BLaER1 treated with 17β-estradiol and CSF1 and Interleukin-3, amounts not matched to agents 10 nM and 100 nM (cell line): ENCODE results near the gene FLT1.

Source experiments
- H3K27ac ChIP-seq, 11 experiments: shearing (Covaris generic); formaldehyde crosslinking; 2 replicates each; pipeline ENCODE4 v1.8.1; 2022
- H3K27me3 ChIP-seq, 11 experiments: shearing (Covaris generic); formaldehyde crosslinking; 2 replicates each; pipeline ENCODE4 v1.8.1; 2022
- H3K36me3 ChIP-seq, 11 experiments: shearing (Covaris generic); formaldehyde crosslinking; 2 replicates each; pipeline ENCODE4 v1.8.1; 2022
- H3K4me1 ChIP-seq, 10 experiments: shearing (Covaris generic); formaldehyde crosslinking; 2 replicates each; pipeline ENCODE4 v1.8.1; 2022
- H3K4me2 ChIP-seq, 11 experiments: shearing (Covaris generic); formaldehyde crosslinking; 2 replicates each; pipeline ENCODE4 v1.8.1; 2022
- H3K4me3 ChIP-seq, 10 experiments: shearing (Covaris generic); formaldehyde crosslinking; 2 replicates each; pipeline ENCODE4 v1.8.1; 2022
- H3K9ac ChIP-seq, 11 experiments: shearing (Covaris generic); formaldehyde crosslinking; 2 replicates each; pipeline ENCODE4 v1.8.1; 2022
- H3K9me3 ChIP-seq, 11 experiments: shearing (Covaris generic); formaldehyde crosslinking; replicated peaks in 1 of 11; 2 replicates each; pipeline ENCODE4 v1.8.1; 2022
- H4K20me1 ChIP-seq, 11 experiments: shearing (Covaris generic); formaldehyde crosslinking; 2 replicates each; pipeline ENCODE4 v1.8.1; 2022
- Cebpa-rat ChIP-seq, 11 experiments: shearing (Covaris generic); IDR thresholded peaks; 2 replicates each; pipeline ENCODE4 v1.8.1; 2022

The FLT1 gene

GRCh38 chr13:28250542-28250941, 244.4 kb downstream of the FLT1 start:
- no peak for TF ChIP-seq Cebpa-rat (IDR thresholded peaks at IDR 0.05)
- Histone ChIP-seq H3K27me3 (no peaks in the 10 kb centered on the region), H3K4me3 (peak overlapping the region in 2 of 10 experiments; percentile 2 to 12; a peak in 1 of 20 replicates), H3K9ac (no peak overlapping the region), H3K9me3 (peaks cover 11 to 92% (median 84%) of the 10 kb centered on the region in 11 experiments; a peak in 20 of 22 replicates), H3K4me2 (peak overlapping the region in 1 of 11 experiments; percentile 23; a peak in 3 of 22 replicates), H3K4me1 (peaks cover 10 to 56% (median 32%) of the 10 kb centered on the region in 10 experiments; a peak in 18 of 20 replicates), H3K27ac (peak overlapping the region in 6 of 11 experiments; percentile 35 to 84 (median 76); a peak in 10 of 22 replicates), H4K20me1 (peaks cover 0 to 66% (median 0%) of the 10 kb centered on the region in 11 experiments; a peak in 4 of 22 replicates), H3K36me3 (peaks cover 48 to 98% (median 86%) of the 10 kb centered on the region in 11 experiments)
